ENCODE data around the gene PRKCA.

The PRKCA gene

DNA sequence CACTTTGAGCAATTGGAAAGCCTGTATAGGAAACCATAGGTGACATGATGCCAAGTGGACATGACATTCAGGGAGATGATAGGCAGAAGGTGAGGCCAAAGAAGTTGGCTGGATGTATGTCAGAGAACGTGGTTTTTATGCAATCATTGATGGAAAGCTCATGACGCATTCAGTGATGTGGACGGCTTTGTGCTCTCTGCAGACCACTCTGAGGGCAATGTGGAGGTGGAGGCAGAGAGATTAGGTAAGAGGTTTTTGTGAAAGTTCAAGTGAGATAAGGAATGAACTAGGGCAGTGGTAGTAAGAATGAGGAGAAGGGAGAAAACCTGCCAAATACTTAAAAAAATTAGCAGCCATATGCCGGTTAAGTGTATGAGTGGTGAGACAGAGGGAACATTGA is 99.0 kb downstream of the PRKCA start:
- no peak overlapping the region for H3K4me3 ChIP-seq (replicated peaks; ENCODE audit: low read depth, low read length)
- DNase-seq (ENCODE audit: low read depth), result no peak
- TF ChIP-seq, protein P1, sequence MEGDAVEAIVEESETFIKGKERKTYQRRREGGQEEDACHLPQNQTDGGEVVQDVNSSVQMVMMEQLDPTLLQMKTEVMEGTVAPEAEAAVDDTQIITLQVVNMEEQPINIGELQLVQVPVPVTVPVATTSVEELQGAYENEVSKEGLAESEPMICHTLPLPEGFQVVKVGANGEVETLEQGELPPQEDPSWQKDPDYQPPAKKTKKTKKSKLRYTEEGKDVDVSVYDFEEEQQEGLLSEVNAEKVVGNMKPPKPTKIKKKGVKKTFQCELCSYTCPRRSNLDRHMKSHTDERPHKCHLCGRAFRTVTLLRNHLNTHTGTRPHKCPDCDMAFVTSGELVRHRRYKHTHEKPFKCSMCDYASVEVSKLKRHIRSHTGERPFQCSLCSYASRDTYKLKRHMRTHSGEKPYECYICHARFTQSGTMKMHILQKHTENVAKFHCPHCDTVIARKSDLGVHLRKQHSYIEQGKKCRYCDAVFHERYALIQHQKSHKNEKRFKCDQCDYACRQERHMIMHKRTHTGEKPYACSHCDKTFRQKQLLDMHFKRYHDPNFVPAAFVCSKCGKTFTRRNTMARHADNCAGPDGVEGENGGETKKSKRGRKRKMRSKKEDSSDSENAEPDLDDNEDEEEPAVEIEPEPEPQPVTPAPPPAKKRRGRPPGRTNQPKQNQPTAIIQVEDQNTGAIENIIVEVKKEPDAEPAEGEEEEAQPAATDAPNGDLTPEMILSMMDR (IDR thresholded peaks at IDR 0.05; ENCODE audit: low read length, missing control alignments), result no peak

DNA sequence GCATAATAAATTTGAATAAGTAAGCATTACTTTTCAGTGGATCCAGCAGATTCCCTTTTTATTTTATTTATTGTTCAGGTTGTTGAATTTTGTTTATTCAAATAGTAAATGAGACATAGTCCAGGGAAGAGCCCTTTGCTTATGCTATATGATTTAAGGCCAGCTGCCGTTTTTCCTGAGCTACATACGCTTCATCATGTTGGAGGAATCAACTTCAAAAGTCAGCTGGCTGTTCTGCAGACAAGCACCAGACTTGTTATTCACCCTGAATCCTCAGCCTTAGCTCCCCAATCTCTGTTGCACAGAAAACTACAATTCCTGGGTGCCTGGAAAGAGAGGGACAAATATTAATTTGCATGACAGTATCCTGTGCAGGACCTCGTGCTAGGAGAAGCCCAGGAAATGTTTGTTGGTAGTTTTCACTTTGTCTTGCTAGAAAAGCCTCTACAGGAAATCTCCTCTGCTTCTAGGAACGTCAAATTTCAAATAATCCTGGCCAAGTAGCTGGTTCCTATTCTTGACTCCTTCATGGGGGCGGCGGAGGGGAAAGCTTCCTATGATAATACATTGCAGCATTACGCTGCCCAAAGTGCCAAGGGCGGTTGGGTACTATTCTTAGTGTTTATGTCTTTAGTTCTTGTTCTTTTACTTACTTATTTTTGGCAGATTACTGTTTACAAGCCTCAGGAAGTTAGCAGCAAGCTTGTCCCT is 101.6 kb downstream of the PRKCA start:
- no peak overlapping the region for H3K4me3 ChIP-seq (replicated peaks; ENCODE audit: low read depth, low read length)
- TF ChIP-seq, protein P1 (IDR thresholded peaks at IDR 0.05; ENCODE audit: low read length, missing control alignments), result no peak
- DNase-seq (ENCODE audit: low read depth), result peak; percentile 31

DNA sequence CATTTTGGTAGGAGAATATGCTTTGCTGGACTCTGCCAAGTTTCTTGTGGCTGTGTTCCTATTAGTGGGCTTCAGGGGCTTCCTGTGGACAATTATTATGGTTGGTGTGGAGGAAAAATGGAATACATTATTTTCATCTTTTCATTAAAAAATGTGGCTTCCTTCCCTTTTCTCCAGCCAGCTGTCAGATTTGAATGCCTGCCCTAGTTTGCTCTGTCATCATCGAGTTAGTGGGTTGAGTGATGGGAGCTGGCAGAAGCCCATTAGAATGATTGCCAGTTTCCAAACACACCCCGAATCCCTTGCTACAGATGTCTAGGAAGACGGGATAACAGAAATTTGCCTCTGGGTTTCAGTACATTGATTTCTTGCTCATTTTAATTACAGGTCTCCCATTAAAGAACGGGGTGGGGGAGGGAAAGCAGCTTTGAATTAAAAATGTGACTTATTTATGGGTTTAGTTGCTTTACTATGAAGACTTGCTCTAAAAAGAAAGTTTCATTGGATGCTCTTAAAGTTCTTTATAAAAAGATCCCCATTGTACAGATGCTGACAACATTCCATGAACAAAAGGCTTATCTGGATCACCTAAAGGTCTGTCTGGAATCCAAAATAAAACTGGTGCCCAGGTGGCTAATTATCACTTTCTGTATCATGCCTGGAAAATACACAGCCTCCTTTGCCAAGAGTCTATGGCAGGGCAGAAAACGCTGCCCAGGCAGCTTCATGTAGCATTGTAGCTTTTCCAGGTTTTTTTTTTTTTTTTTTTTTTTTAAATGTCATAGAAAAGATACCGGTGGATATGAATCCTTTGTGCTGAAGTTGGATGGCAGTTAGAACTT is 103.6 kb downstream of the PRKCA start:
- H3K4me3 ChIP-seq (replicated peaks; ENCODE audit: low read depth, low read length), result no peak overlapping the region
- no peak for DNase-seq (ENCODE audit: low read depth)
- TF ChIP-seq, protein P1 (IDR thresholded peaks at IDR 0.05; ENCODE audit: low read length, missing control alignments), result no peak

DNA sequence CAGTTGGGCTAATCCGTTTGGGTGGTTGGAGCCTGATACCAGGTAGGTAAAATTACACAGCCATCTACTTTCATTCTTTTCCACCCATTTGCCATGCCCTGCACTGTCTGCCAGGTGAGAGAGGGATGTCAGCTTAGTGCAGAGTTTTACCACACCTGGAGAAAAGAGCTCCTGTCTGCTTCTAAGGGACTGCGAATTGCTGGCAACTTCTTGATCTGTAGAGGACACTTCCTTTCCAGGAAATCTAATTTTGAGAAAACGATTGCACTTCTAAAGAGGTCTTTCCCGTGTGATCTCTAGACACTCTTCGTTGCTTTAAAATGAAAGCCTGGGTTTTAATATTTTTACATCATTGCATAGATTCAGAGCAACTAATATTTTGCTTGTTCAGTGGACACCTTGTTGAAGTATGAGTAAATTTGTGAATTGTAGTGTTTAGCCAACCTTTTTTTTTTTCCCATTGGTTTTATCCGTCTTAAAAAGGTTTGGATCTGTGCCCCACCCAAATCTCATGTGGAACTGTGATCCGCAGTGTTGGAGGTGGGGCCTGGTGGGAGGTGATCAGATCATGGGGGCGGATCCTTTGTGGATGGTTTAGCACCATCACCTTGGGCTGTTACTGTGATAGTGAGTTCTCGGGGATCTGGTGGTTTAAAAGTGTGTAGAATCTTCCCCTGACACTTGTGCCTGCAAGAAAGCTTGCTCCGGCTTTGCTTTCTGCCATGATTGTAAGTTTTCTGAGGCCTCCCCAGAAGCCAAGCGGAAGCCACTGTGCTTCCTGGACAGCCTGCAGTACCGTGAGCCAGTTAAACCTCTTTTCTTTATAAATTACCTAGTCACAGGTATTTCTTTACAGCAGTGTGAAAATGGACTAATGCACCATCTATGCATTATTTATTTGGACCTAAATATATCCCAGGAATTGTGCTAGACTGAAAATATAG is 104.6 kb downstream of the PRKCA start:
- no peak for DNase-seq (ENCODE audit: low read depth)
- TF ChIP-seq, protein P1 (IDR thresholded peaks at IDR 0.05; ENCODE audit: low read length, missing control alignments), result no peak
- no peak overlapping the region for H3K4me3 ChIP-seq (replicated peaks; ENCODE audit: low read depth, low read length)

DNA sequence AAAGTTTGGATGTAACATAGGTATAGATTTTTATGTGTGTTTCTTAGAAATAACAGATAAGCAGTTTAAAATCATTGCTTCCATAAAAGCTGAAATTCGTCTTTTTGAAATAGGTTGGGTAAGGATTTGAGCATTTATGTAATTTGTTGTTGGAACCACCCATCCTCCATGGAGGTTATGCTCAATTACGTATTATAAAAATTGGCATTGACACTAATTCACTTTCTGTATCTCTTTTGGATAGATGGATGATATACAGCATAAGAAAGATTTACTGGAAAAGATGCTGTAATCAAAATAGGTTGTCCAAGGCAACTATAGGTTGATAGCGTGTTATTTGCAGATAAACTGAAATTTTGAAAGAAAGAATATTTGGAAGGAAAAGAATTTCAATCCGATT is 105.5 kb downstream of the PRKCA start:
- no peak overlapping the region for H3K4me3 ChIP-seq (replicated peaks; ENCODE audit: low read depth, low read length)
- TF ChIP-seq, protein P1 (IDR thresholded peaks at IDR 0.05; ENCODE audit: low read length, missing control alignments), result no peak
- no peak for DNase-seq (ENCODE audit: low read depth)

DNA sequence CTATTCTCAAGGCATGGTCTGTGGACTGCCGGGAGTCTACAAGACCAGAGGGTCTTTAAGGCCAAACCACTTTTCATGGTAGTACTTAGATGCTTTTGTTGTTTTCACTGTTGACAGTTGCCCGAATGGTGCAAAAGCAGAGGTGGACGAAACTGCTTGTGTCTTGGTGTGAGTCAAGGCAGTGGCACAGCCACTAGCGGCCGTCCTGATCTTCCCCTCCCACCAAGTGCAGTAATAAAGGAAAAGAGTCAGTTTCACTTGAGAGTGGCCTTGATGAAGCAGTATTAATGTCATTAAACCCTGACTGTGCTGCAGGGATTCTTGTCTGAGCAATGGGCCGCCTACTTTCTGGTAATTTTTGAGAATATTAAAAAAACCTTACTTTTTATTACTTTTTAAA is 109.1 kb downstream of the PRKCA start:
- no peak for DNase-seq (ENCODE audit: low read depth)
- TF ChIP-seq, protein P1 (IDR thresholded peaks at IDR 0.05; ENCODE audit: low read length, missing control alignments), result no peak

More for the DNA sequence above, 109.1 kb downstream of the PRKCA start:
- H3K4me3 ChIP-seq (replicated peaks; ENCODE audit: low read depth, low read length), result no peak overlapping the region
